Fibroblast of pulmonary artery (primary cell): ENCODE measurements around the gene LARGE1.

Experiments
- DNase-seq: peaks from one replicate; pipeline ENCODE4 v3.0.0-alpha.2; 2010; ENCODE audit warnings: low read depth
- H3K4me3 ChIP-seq: replicated peaks from 2 replicates; pipeline ENCODE4 v1.5.1; 2011; ENCODE audit warnings: low read depth, mild to moderate bottlenecking, control low read depth, low read length, moderate library complexity
- TF ChIP-seq, protein P1 (sequence below): IDR thresholded peaks from 2 replicates; pipeline ENCODE4 v1.5.1; 2011; ENCODE audit warnings: mild to moderate bottlenecking, control low read depth, low read length, inconsistent platforms; ENCODE audit errors: missing control alignments

The LARGE1 gene

DNA sequence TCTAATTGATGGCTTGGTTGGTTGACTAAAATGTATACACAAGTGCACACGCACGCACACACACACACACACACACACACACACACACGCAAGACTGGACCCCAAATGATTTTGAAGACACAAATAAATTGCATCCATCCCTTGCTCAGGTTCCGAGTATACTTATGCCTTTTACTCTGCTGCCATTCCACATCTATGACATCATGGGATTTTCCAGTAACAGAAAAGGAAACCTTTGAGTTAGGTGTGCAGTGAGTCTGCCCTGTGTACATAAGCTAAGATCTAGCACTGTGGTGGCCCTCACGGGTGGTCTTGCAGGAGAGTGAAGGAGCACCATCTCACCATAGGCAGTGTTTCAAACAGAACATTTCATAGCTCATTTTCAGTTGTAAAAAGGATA, 20.5 kb upstream of the LARGE1 start:
- no peak for DNase-seq
- TF ChIP-seq, protein P1, sequence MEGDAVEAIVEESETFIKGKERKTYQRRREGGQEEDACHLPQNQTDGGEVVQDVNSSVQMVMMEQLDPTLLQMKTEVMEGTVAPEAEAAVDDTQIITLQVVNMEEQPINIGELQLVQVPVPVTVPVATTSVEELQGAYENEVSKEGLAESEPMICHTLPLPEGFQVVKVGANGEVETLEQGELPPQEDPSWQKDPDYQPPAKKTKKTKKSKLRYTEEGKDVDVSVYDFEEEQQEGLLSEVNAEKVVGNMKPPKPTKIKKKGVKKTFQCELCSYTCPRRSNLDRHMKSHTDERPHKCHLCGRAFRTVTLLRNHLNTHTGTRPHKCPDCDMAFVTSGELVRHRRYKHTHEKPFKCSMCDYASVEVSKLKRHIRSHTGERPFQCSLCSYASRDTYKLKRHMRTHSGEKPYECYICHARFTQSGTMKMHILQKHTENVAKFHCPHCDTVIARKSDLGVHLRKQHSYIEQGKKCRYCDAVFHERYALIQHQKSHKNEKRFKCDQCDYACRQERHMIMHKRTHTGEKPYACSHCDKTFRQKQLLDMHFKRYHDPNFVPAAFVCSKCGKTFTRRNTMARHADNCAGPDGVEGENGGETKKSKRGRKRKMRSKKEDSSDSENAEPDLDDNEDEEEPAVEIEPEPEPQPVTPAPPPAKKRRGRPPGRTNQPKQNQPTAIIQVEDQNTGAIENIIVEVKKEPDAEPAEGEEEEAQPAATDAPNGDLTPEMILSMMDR: no peak
- H3K4me3 ChIP-seq: no peak overlapping the region

DNA sequence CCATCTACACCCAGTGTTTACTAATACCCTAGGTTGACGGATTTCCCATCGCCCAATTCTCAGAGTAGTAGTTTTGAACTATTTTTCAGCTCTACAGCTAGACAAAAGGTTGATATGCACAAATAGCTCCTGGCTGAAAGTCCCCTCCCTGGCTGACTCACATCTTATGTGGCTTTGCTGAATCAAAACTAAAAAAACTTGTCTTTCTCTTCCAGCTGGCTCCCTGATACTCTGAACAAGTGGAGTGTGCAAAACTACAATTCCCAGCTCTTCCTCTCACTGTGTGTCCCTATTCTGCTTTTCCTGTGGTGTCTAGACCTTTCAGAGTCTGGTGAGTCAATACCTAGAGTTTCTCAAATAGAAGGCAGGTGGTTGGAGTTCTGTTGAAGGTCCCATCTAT, 12.7 kb upstream of the LARGE1 start:
- DNase-seq: no peak
- TF ChIP-seq, protein P1: no peak

DNA sequence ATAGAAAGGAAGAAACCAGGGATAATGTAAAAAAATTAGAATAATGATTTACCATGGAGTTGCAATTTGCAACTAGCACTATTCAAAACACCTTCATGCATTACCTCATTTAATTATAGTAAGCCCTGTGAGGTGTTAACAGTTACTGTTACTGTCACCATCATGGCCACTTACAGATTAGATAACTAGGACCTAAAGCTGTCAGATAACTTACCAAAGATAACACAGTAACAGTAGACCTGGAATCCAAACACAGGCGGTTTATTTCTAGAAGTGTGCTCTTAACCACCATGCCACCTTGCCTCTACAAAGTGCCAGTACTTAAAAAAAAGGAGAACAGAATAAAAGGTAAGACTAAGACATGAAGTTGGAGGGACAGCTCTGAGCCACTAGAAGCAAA, 11.1 kb upstream of the LARGE1 start:
- TF ChIP-seq, protein P1: no peak
- no peak for DNase-seq
- no peak overlapping the region for H3K4me3 ChIP-seq

More for the DNA sequence above, 12.7 kb upstream of the LARGE1 start:
- no peak overlapping the region for H3K4me3 ChIP-seq

DNA sequence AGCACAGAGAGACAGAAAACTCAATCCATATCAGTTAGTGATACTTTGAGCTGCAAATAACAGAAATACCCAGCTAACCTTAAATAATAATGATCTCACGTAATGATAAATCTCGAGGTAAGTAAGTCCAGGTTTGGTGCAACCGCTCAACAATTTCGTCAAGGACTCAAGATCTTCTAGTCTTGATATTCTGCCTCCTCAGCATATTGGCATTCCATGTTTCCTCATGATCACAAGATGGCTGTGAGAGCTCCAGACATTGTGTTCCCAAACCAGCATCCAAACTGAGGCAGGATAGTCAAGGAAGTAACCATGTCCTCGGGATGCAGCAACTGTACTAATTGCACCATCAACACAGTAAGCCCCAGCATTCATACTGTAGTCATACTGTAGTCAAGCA, 7.5 kb upstream of the LARGE1 start:
- TF ChIP-seq, protein P1: no peak
- DNase-seq: no peak
- H3K4me3 ChIP-seq: no peak overlapping the region

DNA sequence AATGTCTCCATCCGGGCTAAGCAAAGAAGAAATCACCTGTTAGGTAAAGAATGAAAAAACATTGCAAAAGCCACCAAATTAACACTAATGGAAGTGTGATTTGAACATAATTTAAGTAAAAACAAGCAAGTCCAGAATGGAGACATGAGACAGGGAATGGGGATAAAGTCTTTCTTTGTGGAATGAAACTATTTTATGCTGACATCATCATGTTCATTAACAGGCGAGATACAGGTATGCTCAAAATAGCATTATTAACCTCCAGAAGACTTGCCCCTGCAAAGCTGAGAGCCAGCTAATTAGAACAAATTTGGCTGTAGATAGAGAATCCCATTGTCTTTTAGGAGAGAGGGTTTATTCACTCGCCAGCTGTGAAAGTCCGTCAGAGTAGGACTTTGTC, 4.9 kb upstream of the LARGE1 start:
- H3K4me3 ChIP-seq: no peak overlapping the region
- TF ChIP-seq, protein P1: no peak
- DNase-seq: no peak

DNA sequence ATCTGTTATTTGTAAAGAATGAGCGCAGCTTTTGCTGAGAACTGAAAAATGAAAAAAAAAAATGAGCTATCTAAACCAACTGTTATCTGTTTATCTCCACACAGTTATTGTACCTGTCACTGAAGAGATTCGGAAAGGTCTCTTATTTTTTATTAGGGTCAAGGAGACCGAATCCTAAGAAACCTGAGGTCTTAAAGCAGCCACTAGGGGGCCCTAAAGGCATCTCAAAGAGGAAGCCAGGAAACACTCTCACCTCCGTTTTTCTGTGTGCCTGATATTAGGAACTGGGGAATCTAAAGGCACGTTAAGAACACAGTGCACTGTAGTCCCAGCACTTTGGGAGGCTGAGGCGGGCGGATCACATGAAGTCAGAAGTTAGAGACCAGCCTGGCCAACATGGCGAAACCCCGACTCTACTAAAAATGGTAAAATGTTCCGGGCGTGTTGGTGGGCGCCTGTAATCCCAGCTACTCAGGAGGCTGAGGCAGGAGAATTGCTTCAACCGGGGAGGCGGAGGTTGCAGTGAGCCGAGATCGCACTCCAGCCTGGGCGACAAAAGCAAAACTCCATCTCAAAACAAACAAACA, 3.5 kb upstream of the LARGE1 start:
- no peak overlapping the region for H3K4me3 ChIP-seq
- peak; percentile 84 for DNase-seq
- TF ChIP-seq, protein P1: peak; percentile 85

DNA sequence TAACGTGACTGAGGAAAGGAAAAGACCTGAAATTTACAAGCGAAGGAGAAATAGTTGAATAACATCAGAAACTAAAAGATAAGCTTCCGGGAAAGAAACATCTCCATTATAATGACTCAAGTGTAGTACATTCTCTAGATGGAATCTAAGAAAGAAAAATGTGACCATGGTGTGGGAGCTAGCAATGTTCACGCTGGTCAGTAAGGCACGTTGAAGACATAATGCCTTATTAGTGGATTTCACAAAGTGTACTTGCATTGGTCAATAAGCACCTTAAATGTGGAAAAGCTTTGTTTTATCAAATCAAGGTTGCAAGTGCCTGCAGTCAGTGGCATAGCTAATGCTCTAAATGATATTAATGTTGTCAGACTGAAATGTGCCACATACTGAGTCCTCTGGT, 2.8 kb upstream of the LARGE1 start:
- peak overlapping the region; percentile 68 for H3K4me3 ChIP-seq
- TF ChIP-seq, protein P1: no peak
- DNase-seq: peak; percentile 35
